GM18505 (cell line): ENCODE data around the gene MED29.
A peak's percentile ranks its signal among the peaks of the same experiment; 100 is the strongest.

ENCODE experiments used
- ATAC-seq: cut with Tn5 transposase; IDR thresholded peaks from one replicate; pipeline ENCODE4 v1.9.1; 2021; ENCODE audit not compliant: unreplicated experiment
- POLR2A ChIP-seq: IDR thresholded peaks from 4 replicates; pipeline ENCODE4 v1.6.1; 2011; ENCODE audit warnings: borderline replicate concordance; ENCODE audit not compliant: insufficient read depth, insufficient read length; ENCODE audit errors: extremely low read depth

MED29 gene

DNA sequence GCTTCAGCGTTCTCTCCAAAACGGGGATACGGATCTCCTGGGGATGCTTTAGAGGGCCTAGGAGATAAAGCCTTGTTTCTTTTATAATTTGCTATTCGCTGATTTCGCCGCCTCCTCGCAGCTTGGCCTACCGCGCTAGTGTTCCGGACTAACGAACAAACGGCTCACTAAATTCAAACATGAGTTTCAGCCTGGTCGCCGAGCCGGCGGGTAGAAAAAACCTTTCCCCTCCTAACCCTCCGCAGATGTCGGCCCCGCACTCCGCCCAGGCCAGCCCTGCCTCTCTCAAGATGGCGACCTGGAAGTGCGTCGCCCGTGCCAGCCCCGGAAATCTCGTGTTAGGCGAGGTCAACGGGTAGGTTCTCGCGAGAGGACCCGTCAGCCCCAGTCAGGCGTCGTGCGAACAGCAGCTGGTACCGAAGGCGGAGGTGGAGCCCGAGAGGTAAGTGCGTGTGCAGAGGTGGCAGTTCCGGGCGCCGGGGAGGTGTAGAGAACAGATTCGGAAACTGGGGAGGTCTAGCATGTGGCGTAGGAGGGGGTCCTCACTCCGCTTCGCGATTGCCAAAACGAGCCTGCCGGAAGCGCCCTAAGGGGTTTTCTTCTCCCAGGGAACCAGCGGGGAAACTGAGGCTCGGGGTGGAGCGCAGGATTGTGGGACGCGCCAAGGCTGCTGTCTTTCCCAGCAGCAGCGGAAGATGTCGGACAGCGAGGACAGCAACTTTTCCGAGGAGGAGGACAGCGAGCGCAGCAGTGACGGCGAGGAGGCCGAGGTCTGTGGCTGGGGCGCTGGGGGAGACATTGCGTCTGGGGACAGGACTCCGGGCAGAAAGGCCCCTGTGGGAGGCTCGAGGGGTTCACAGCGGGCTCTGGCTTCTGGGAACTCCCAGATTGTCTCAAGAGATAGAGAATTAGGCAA is 54.3 kb downstream of the MED29 start, which contains the start of gene SUPT5H:
TSS of gene SUPT5H (plus strand) at position 387 of the 916 bp plus-strand sequence. CDS start at position 696, 309 bp downstream.
- ATAC-seq = peak; percentile 79
- peak; percentile 95 for TF ChIP-seq POLR2A

DNA sequence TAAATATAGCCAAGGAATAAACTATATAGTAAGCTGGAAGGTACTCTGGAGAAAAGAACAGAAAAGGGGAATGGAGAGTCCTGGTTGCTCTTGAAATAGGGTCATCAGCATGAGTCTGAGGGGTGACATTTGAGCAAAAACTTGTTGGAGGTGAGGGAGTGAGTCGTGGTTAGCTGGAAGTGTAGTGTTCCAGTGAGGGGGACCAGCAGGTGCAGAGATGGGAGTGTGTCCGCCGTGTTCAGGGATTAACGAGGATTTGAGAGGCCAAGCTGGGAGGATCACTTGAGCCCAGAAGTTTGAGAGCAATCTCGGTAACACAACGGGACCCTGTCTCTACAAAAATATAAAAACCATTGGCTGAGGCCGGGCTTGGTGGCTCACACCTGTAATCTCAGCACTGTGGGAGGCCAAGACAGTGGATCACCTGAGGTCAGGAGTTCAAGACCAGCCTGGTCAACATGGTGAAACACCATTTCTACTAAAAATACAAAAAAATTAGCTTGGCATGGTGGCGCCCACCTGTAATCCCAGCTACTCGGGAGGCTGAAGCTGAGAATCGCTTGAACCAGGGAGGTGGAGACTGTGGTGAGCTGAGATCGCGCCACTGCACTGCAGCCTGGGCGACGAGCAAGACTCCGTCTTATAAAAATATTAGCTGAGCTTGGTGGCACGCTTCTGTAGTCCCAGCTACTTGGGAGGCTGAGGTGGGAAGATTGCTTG is 55.3 kb downstream of the MED29 start:
- TF ChIP-seq POLR2A = no peak
- no peak for ATAC-seq

DNA sequence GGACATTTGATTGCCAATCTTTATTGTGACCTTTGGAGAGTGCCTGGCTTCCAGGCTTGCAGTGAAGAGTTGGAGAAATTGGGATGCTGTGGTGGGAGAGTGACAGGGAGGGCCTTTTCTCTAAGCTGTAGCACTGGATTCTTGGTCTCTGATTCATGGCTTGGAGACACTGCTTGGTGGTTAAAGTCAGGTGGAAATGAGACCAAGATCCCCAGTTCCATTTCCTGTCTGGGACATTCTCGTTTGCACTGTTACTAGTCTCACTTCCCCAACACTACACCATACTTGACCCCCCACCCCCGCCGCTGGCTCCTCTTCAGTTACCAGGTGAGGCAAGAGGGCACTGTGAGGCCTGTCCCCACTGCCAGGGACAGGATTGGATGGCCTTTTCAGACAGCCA is 57.1 kb downstream of the MED29 start:
- no peak for TF ChIP-seq POLR2A
- no peak for ATAC-seq

DNA sequence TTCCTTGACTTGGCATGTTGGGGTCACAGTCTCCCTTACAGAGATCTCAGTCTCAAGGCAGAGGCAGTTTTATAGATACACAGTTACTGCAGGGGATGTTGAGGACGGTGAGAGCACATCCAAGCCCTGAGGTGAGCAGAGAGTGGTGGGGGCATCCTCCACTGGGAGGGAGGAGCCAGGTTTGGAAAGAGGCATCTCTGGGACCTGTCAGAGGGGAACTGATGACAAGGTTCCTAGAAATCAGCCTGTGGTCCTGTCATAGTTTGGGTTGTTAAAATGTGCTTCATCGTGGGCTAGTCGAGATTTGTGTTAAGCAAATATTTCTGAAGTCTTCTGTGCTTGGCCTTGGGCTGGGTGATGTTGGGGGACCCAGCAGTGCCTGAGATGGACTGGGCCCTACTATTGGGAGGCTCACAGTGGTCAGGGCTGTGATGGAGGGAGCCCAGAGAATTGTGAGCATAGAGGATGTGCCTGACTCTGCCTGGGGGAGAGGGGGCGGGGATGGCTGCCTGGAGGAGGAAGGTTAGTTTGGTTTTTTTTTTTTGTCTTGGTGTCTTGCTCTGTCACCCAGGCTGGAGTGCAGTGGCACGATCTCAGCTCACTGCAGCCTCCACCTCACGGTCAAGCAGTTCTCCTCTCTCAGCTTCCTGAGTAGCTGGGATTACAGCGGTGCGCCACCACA is 58.1 kb downstream of the MED29 start:
- ATAC-seq = no peak
- no peak for TF ChIP-seq POLR2A
